Fibroblast of lung (primary cell): Measurements from ENCODE around the gene IDI1.

ENCODE experiments used
- CTCF ChIP-seq, 2 donors: IDR thresholded peaks in 1 of 2; conservative IDR thresholded peaks in 1 of 2; 1 replicate in 1 of 2; 2 replicates in 1 of 2; pipeline ENCODE4 v1.5.1; 2011 to 2012; ENCODE audit warnings: low read length in 2 of 2, control low read depth in 1 of 2, inconsistent platforms in 1 of 2, low read depth in 1 of 2, mild to moderate bottlenecking in 1 of 2
- EZH2 ChIP-seq: IDR thresholded peaks from 2 replicates; pipeline ENCODE4 v1.5.1; 2012; ENCODE audit warnings: low read length, control low read depth, mild to moderate bottlenecking; ENCODE audit errors: missing control alignments

DNA sequence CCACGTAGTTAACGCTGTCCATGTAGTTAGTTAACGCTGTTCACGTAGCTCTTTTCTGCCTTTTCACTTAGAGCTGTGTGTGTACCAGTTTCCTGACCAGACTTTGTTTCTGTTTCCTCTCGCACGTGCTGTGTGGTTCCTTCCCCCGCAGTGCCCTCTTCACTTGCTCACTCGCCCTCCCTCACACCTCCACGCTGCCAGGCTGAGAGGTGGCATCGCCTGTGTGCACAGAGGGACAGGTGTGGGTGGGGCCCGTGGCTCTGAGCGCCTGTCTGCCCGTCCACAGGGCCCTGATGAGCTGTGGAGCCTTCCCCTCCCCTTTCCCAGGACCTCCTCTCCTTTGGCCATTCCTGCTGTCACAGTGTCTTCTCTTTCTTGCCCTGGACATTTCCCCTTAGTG, 37.9 kb upstream of the IDI1 start:
- TF ChIP-seq CTCF (conservative IDR thresholded peaks at IDR 0.05 in 1 of 2, IDR thresholded peaks at IDR 0.05 in 1 of 2; ENCODE audit: low read depth in 1 of 2, low read length in 2 of 2) (no peak), EZH2 (no peak)
